HCT116 (cell line): ENCODE data around the gene SCD5. TPM values are rescaled to one million over a fixed set of nuclear protein-coding genes. Genes with fewer than 3 reads are reported as not detected.

Experiments used
- ATAC-seq: fragments of 200-7000 bp; cut with Tn5 transposase; 2 replicates; pipeline ENCODE4 v1.9.1; 2020; ENCODE audit warnings: mild to moderate bottlenecking, moderate library complexity
- BruUV-seq: library from RNA; stranded (reverse); fragments of 400-500 nt; replicated peaks from 2 replicates; lab custom pipeline; 2021; lab: Mats Ljungman, UMichigan
- CTCF ChIA-PET: fragments of 300-600 bp; sonication (Branson Sonifier 250); formaldehyde crosslinking; loops from one replicate; lab custom pipeline; 2021; ENCODE audit warnings: antibody characterized with exemption; lab: Charles Lee
- POLR2A ChIA-PET: fragments of 300-600, 350-600 bp; sonication (Branson Sonifier 250); formaldehyde crosslinking; loops from one replicate; lab custom pipeline; 2021; ENCODE audit warnings: antibody characterized with exemption; lab: Charles Lee
- RAD21 ChIA-PET, 2 experiments: fragments of 300-600 bp; sonication (Branson Sonifier 250); formaldehyde crosslinking; loops; one replicate each; lab custom pipeline; 2023; ENCODE audit warnings: low total read pairs in 2 of 2; ENCODE audit not compliant: uncharacterized antibody in 2 of 2, unreplicated experiment in 2 of 2, low non-redundant PET in 1 of 2; lab: Charles Lee
- DNase-seq: peaks from one replicate; pipeline ENCODE4 v3.0.0-alpha.2; 2010; ENCODE audit warnings: low read depth, low spot score
- H2AFZ ChIP-seq: fragments of 200-600 bp; shearing (Covaris generic), sonication (generic); 2 replicates; pipeline ENCODE4 v1.6.1; 2017; ENCODE audit warnings: low read depth, mixed run types, mixed read lengths, antibody characterized with exemption, low read length; ENCODE audit not compliant: poor library complexity, severe bottlenecking
- H3K27ac ChIP-seq: 2 replicates; pipeline ENCODE4 v1.5.1; 2012; ENCODE audit warnings: low read depth, low read length
- H3K27me3 ChIP-seq: fragments of 200-600 bp; sonication (generic); 2 replicates; pipeline ENCODE4 v1.6.1; 2016; ENCODE audit warnings: mixed run types, low read length, mixed read lengths; ENCODE audit not compliant: insufficient read depth
- H3K36me3 ChIP-seq, 2 experiments: fragments of 200-500 bp in 1 of 2; fragments of 200-600 bp in 1 of 2; sonication (Bioruptor generic) in 1 of 2; sonication (generic) in 1 of 2; 2 replicates each; pipeline versions ENCODE4 v1.5.1 to v1.6.1; 2014 to 2016; ENCODE audit warnings: low read length in 2 of 2, inconsistent platforms in 1 of 2, mixed read lengths in 1 of 2, mixed run types in 1 of 2; ENCODE audit not compliant: insufficient read depth in 2 of 2, control insufficient read depth in 1 of 2
- H3K4me1 ChIP-seq, 2 experiments: fragments of 200-600 bp in 1 of 2; sonication (generic) in 1 of 2; 2 replicates each; pipeline versions ENCODE4 v1.5.1 to v1.6.1; 2012 to 2017; ENCODE audit warnings: low read length in 2 of 2, inconsistent platforms in 1 of 2, mild to moderate bottlenecking in 1 of 2, mixed read lengths in 1 of 2, mixed run types in 1 of 2, moderate library complexity in 1 of 2; ENCODE audit not compliant: insufficient read depth in 2 of 2, control insufficient read depth in 1 of 2
- H3K4me2 ChIP-seq: fragments of 200-600 bp; sonication (generic); 2 replicates; pipeline ENCODE4 v1.6.1; 2017; ENCODE audit warnings: mixed run types, low read length, mixed read lengths
- H3K4me3 ChIP-seq, 2 experiments: fragments of 200-600 bp in 1 of 2; sonication (generic) in 1 of 2; replicated peaks in 1 of 2; 2 replicates each; pipeline ENCODE4 v1.5.1; 2011 to 2016; ENCODE audit warnings: low read length in 2 of 2, control low read depth in 1 of 2, low read depth in 1 of 2, mild to moderate bottlenecking in 1 of 2, mixed read lengths in 1 of 2, mixed run types in 1 of 2
- H3K79me2 ChIP-seq: fragments of 200-600 bp; sonication (generic); 2 replicates; pipeline ENCODE4 v1.6.1; 2017; ENCODE audit warnings: mild to moderate bottlenecking, mixed run types, low read length, moderate library complexity, mixed read lengths; ENCODE audit not compliant: insufficient read depth
- H3K9ac ChIP-seq: fragments of 200-600 bp; sonication (generic); 2 replicates; pipeline ENCODE4 v1.6.1; 2016; ENCODE audit warnings: low read length, mixed read lengths
- H3K9me2 ChIP-seq: fragments of 200-600 bp; sonication (generic), shearing (Covaris generic); 2 replicates; pipeline ENCODE4 v1.6.1; 2017; ENCODE audit warnings: mixed run types, mild to moderate bottlenecking, moderate library complexity; ENCODE audit not compliant: insufficient read depth
- H3K9me3 ChIP-seq, 2 experiments: fragments of 200-500 bp in 1 of 2; fragments of 200-600 bp in 1 of 2; sonication (Bioruptor generic) in 1 of 2; sonication (generic) in 1 of 2; 2 replicates each; pipeline ENCODE4 v1.6.1; 2014 to 2017; ENCODE audit warnings: low read length in 2 of 2, mixed read lengths in 2 of 2, inconsistent platforms in 1 of 2, low read depth in 1 of 2, mild to moderate bottlenecking in 1 of 2, mixed run types in 1 of 2, moderate library complexity in 1 of 2; ENCODE audit not compliant: control insufficient read depth in 1 of 2, insufficient read depth in 1 of 2
- H4K20me1 ChIP-seq: fragments of 200-600 bp; sonication (generic), shearing (Covaris generic); 2 replicates; pipeline ENCODE4 v1.6.1; 2017; ENCODE audit warnings: mixed run types, mild to moderate bottlenecking, moderate library complexity; ENCODE audit not compliant: insufficient read depth
- ATF3 ChIP-seq: IDR thresholded peaks from 2 replicates; pipeline ENCODE4 v1.6.1; 2012
- CEBPB ChIP-seq: IDR thresholded peaks from 2 replicates; pipeline ENCODE4 v1.6.1; 2012; ENCODE audit warnings: low read depth
- FOSL1 ChIP-seq: IDR thresholded peaks from 2 replicates; pipeline ENCODE4 v1.6.1; 2012; ENCODE audit warnings: low read depth
- JUND ChIP-seq: IDR thresholded peaks from 2 replicates; pipeline ENCODE4 v1.6.1; 2012
- MAX ChIP-seq: IDR thresholded peaks from 2 replicates; pipeline ENCODE4 v1.6.1; 2012
- POLR2A ChIP-seq: IDR thresholded peaks from 2 replicates; pipeline ENCODE4 v1.7.0; 2011; ENCODE audit warnings: borderline replicate concordance; ENCODE audit not compliant: insufficient read depth, insufficient read length; ENCODE audit errors: extremely low read depth
- POLR2AphosphoS5 ChIP-seq: IDR thresholded peaks from 2 replicates; pipeline ENCODE4 v1.6.1; 2011; ENCODE audit warnings: mild to moderate bottlenecking, low read depth, low read length, moderate library complexity
- RAD21 ChIP-seq: IDR thresholded peaks from 2 replicates; pipeline ENCODE4 v1.6.1; 2012; ENCODE audit warnings: low read depth, mild to moderate bottlenecking
- SIN3A ChIP-seq: IDR thresholded peaks from 2 replicates; pipeline ENCODE4 v1.6.1; 2012; ENCODE audit warnings: low read depth
- SRF ChIP-seq: IDR thresholded peaks from 2 replicates; pipeline ENCODE4 v1.6.1; 2012; ENCODE audit warnings: low read depth
- TCF7L2 ChIP-seq: IDR thresholded peaks from 2 replicates; pipeline ENCODE4 v1.7.0; 2011; ENCODE audit warnings: borderline replicate concordance, inconsistent platforms; ENCODE audit not compliant: insufficient read depth, insufficient read length; ENCODE audit errors: extremely low read depth
- ZBTB33 ChIP-seq: IDR thresholded peaks from 2 replicates; pipeline ENCODE4 v1.6.1; 2011; ENCODE audit warnings: mild to moderate bottlenecking, low read length, moderate library complexity; ENCODE audit not compliant: insufficient replicate concordance; ENCODE audit errors: extremely low read depth
- ZNF274 ChIP-seq: fragments of 200-500 bp; sonication (Bioruptor generic); IDR thresholded peaks from 2 replicates; pipeline ENCODE4 v1.6.1; 2014; ENCODE audit warnings: mild to moderate bottlenecking, low read depth, low read length, inconsistent platforms
- intact Hi-C: fragments of 100-400 bp; cut with micrococcal nuclease; formaldehyde crosslinking; loops from 2 replicates; pipeline ENCODE4 v1.10.0; 2022
- total RNA-seq: library from RNA; stranded (reverse); gene quantifications from one replicate; pipeline ENCODE4 v1.2.1, GENCODE V29; 2021; ENCODE audit not compliant: unreplicated experiment

The SCD5 gene
- total RNA-seq, 1 experiment from 2014 or later = 21.7 TPM

GRCh38 chr4:82823062-82823461 is 24.5 kb upstream of the SCD5 start:
- H3K4me2 ChIP-seq = no peak overlapping the region
- H4K20me1 ChIP-seq = no peaks in the 10 kb centered on the region
- CTCF ChIA-PET = no interaction called here
- intact Hi-C loops = no loop called here
- no peak for TF ChIP-seq SRF
- TF ChIP-seq POLR2AphosphoS5 = no peak
- no peak for TF ChIP-seq FOSL1
- TF ChIP-seq JUND = no peak
- no peak for TF ChIP-seq POLR2A
- TF ChIP-seq TCF7L2 = no peak
- TF ChIP-seq RAD21 = no peak
- no peak for TF ChIP-seq ZBTB33
- TF ChIP-seq MAX = no peak
- no peak for TF ChIP-seq ZNF274
- TF ChIP-seq ATF3 = no peak
- no peak for TF ChIP-seq SIN3A
- no peak for TF ChIP-seq CEBPB
- no peak overlapping the region for H3K9ac ChIP-seq
- 0 out of 2 replicates have a peak, but pooled peaks cover 2% of the 10 kb centered on the region for H3K79me2 ChIP-seq
- ATAC-seq (no peak), DNase-seq (no peak)
- H2AFZ ChIP-seq = no peak overlapping the region
- no TSS peak for BruUV-seq
- H3K9me2 ChIP-seq = no peaks in the 10 kb centered on the region
- H3K27ac ChIP-seq = no peak overlapping the region
- no peaks in the 10 kb centered on the region for H3K9me3 ChIP-seq
- no peak overlapping the region for H3K4me3 ChIP-seq
- no peaks in the 10 kb centered on the region for H3K27me3 ChIP-seq
- no peaks in the 10 kb centered on the region for H3K4me1 ChIP-seq
- H3K36me3 ChIP-seq = peaks cover 63 to 70% of the 10 kb centered on the region in 2 experiments
- RAD21 ChIA-PET = no interaction called here
- POLR2A ChIA-PET = no interaction called here
